Activated T-cell treated with anti-CD3 and anti-CD28 coated beads, Interleukin-2, amount 50 U/mL, for 72 hours (primary cell): Measurements from ENCODE around the gene INTS2. TPM values are rescaled to one million over a fixed set of nuclear protein-coding genes. Genes with fewer than 3 reads are reported as not detected.
A peak's percentile ranks its signal among the peaks of the same experiment; 100 is the strongest.
"Not testable (repeated sequence)": the region's sequence is repeated elsewhere in the genome, so short reads cannot be mapped to it uniquely, and the experiment has no call there.

ENCODE experiments used
- ATAC-seq, 2 donors: fragments of 150-1000 bp; cut with Tn5 transposase; replicated peaks in 1 of 2; 2 replicates each; pipeline ENCODE4 v1.10.0; 2021; ENCODE audit warnings: moderate library complexity in 2 of 2, mild to moderate bottlenecking in 1 of 2
- DNase-seq, 2 donors: peaks; one replicate each; pipeline ENCODE4 v3.0.0; 2021 to 2022; ENCODE audit warnings: mixed read lengths in 1 of 2
- H3K27ac Mint-ChIP-seq: one replicate; pipeline ENCODE4 v1.8.0; 2022; ENCODE audit warnings: mild to moderate bottlenecking, moderate library complexity, mixed read lengths
- H3K27me3 Mint-ChIP-seq: one replicate; pipeline ENCODE4 v1.8.0; 2022; ENCODE audit warnings: low read depth, mixed read lengths
- H3K36me3 Mint-ChIP-seq, 2 donors: one replicate each; pipeline ENCODE4 v1.8.0; 2022; ENCODE audit warnings: mixed read lengths in 2 of 2, mild to moderate bottlenecking in 1 of 2; ENCODE audit not compliant: insufficient read depth in 2 of 2
- H3K4me1 Mint-ChIP-seq: one replicate; pipeline ENCODE4 v1.8.0; 2022; ENCODE audit warnings: low read depth, mixed read lengths
- H3K4me3 Mint-ChIP-seq, 2 donors: one replicate each; pipeline ENCODE4 v1.8.0; 2022; ENCODE audit warnings: mild to moderate bottlenecking in 2 of 2, mixed read lengths in 2 of 2, moderate library complexity in 2 of 2
- H3K9me3 Mint-ChIP-seq, 2 donors: one replicate each; pipeline ENCODE4 v1.8.0; 2022; ENCODE audit warnings: mixed read lengths in 2 of 2
- total RNA-seq, 2 donors: library from RNA; stranded (reverse); gene quantifications; one replicate each; pipeline ENCODE4 v1.2.3, GENCODE V29; 2022

The INTS2 gene
- total RNA-seq, 2 donors from 2014 or later: 26.1 to 29.5 TPM

DNA sequence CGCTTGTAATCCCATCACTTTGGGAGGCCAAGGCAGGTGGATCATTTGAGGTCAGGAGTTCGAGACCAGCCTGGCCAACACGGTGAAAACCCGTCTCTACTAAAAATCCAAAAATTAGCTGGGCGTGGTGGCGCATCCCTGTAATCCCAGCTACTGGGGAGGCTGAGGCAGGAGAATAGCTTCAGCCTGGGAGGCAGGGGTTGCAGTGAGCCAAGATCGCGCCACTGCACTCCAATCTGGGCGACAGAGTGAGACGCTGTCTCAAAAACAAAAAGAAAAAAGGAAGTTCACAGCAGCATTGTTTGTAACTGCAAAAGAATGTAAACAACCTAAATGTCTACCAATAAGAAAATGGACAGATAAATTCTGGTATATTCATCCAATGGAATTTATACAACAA, 67.4 kb downstream of the INTS2 start:
- H3K27me3 Mint-ChIP-seq, H3K9me3 Mint-ChIP-seq, H3K27ac Mint-ChIP-seq, ATAC-seq, DNase-seq, H3K4me3 Mint-ChIP-seq: not testable (repeated sequence)
- peaks cover 39% of the 10 kb centered on the region for H3K4me1 Mint-ChIP-seq
- H3K36me3 Mint-ChIP-seq: peaks cover 8 to 12% of the 10 kb centered on the region in 2 donors

- Mint-ChIP-seq H3K36me3 (peaks cover 8 to 25% of the 10 kb centered on the region in 2 donors), H3K9me3 (no peaks in the 10 kb centered on the region), H3K27ac (no peak overlapping the region), H3K4me3 (no peak overlapping the region), H3K4me1 (peaks cover 11% of the 10 kb centered on the region), H3K27me3 (no peaks in the 10 kb centered on the region)
- DNase-seq (no peak), ATAC-seq (no peak)
Observed at GRCh38 chr17:61856035-61856434, 71.7 kb downstream of the INTS2 start.

GRCh38 chr17:61852857-61853256, 74.9 kb downstream of the INTS2 start:
- no peak overlapping the region for H3K27ac Mint-ChIP-seq
- peaks cover 8 to 24% of the 10 kb centered on the region in 2 donors for H3K36me3 Mint-ChIP-seq
- H3K27me3 Mint-ChIP-seq: no peaks in the 10 kb centered on the region
- DNase-seq (no peak), ATAC-seq (no peak)
- no peaks in the 10 kb centered on the region for H3K4me1 Mint-ChIP-seq
- no peak overlapping the region for H3K4me3 Mint-ChIP-seq
- H3K9me3 Mint-ChIP-seq: no peaks in the 10 kb centered on the region

- H3K4me3 Mint-ChIP-seq: no peak overlapping the region
- H3K4me1 Mint-ChIP-seq: no peaks in the 10 kb centered on the region
- no peaks in the 10 kb centered on the region for H3K27me3 Mint-ChIP-seq
- peak overlapping the region; percentile 66 for H3K27ac Mint-ChIP-seq
- DNase-seq (no peak), ATAC-seq (no peak)
- peaks cover 4 to 21% of the 10 kb centered on the region in 2 donors for H3K36me3 Mint-ChIP-seq
- no peaks in the 10 kb centered on the region for H3K9me3 Mint-ChIP-seq
Observed at GRCh38 chr17:61849674-61850073, 78.1 kb downstream of the INTS2 start.

DNA sequence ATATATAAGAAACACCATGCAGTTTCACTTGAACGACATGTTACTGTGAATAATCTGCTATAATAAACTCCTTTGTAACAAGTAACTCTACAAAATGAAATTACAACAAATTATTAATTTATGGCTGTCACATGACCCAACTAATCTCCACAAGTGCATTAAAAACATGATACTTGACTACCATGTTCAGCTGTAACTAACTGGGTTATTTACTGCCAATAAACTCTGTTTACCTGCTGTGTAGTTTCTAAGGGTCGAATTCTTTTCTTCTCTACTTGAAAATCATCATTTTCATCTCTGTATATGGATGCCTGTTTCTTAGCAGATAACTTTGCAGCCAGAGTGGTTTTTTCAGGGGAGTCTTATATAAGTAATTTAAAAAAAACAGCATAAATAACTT, 78.9 kb downstream of the INTS2 start:
- Mint-ChIP-seq H3K36me3 (peaks cover 4 to 22% of the 10 kb centered on the region in 2 donors), H3K9me3 (no peaks in the 10 kb centered on the region), H3K4me3 (no peak overlapping the region), H3K27ac (no peak overlapping the region), H3K27me3 (no peaks in the 10 kb centered on the region), H3K4me1 (no peaks in the 10 kb centered on the region)
- DNase-seq (no peak), ATAC-seq (no peak)

GRCh38 chr17:61848247-61848646, 79.5 kb downstream of the INTS2 start:
- H3K27me3 Mint-ChIP-seq: no peaks in the 10 kb centered on the region
- no peak for ATAC-seq
- no peak overlapping the region for H3K27ac Mint-ChIP-seq
- no peaks in the 10 kb centered on the region for H3K4me1 Mint-ChIP-seq
- H3K36me3 Mint-ChIP-seq: peaks cover 4 to 20% of the 10 kb centered on the region in 2 donors
- H3K9me3 Mint-ChIP-seq: no peaks in the 10 kb centered on the region
- DNase-seq: no peak
- no peak overlapping the region for H3K4me3 Mint-ChIP-seq

GRCh38 chr17:61847659-61848058, 80.1 kb downstream of the INTS2 start:
- Mint-ChIP-seq H3K4me1 (no peaks in the 10 kb centered on the region), H3K36me3 (peaks cover 2 to 16% of the 10 kb centered on the region in 2 donors), H3K27me3 (no peaks in the 10 kb centered on the region), H3K9me3 (no peaks in the 10 kb centered on the region), H3K27ac (no peak overlapping the region), H3K4me3 (no peak overlapping the region)
- ATAC-seq (no peak), DNase-seq (no peak)

DNA sequence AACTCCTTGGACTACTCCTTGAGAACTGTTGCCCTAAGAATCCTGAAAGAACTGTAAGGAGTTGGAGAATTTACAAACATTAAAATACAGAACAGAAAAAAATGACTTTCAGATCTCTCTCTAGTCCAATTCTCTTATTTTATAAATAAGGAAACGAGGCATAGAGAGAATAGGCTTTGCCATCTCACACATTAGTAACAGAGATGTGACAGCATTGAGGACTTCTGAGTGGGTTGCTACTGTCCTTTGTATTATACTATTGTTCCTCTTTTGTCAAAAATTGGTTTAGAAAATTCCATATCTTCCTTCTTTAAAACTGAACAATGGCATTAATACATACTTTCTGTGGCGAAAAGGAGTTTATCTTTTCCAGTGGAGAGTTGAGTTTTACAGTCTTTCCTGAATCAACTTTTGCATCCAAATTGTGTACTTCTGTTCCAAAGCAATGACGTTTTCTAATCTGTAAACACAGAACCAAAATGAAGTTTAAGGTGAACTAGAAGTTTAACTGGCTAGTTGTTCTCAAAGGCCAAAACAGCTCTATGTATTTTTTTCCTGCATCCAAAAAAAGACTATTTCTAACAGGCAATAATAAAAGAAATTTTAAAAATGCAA, 80.9 kb downstream of the INTS2 start:
- no peak for DNase-seq
- no peak for ATAC-seq
- H3K27ac Mint-ChIP-seq: no peak overlapping the region
- no peaks in the 10 kb centered on the region for H3K9me3 Mint-ChIP-seq
- H3K36me3 Mint-ChIP-seq: peaks cover 2 to 14% of the 10 kb centered on the region in 2 donors
- no peaks in the 10 kb centered on the region for H3K27me3 Mint-ChIP-seq
- H3K4me3 Mint-ChIP-seq: no peak overlapping the region
- no peaks in the 10 kb centered on the region for H3K4me1 Mint-ChIP-seq

- no peaks in the 10 kb centered on the region for H3K27me3 Mint-ChIP-seq
- H3K4me3 Mint-ChIP-seq: no peak overlapping the region
- H3K36me3 Mint-ChIP-seq: peaks cover 2 to 14% of the 10 kb centered on the region in 2 donors
- no peak overlapping the region for H3K27ac Mint-ChIP-seq
- ATAC-seq: no peak
- H3K9me3 Mint-ChIP-seq: no peaks in the 10 kb centered on the region
- H3K4me1 Mint-ChIP-seq: no peaks in the 10 kb centered on the region
- no peak for DNase-seq
Observed at GRCh38 chr17:61846088-61846487, 81.7 kb downstream of the INTS2 start.

- DNase-seq: no peak
- H3K9me3 Mint-ChIP-seq: no peaks in the 10 kb centered on the region
- H3K36me3 Mint-ChIP-seq: peaks cover 2 to 11% of the 10 kb centered on the region in 2 donors
- ATAC-seq: no peak
- H3K27ac Mint-ChIP-seq: no peak overlapping the region
- no peaks in the 10 kb centered on the region for H3K27me3 Mint-ChIP-seq
- no peak overlapping the region for H3K4me3 Mint-ChIP-seq
- no peaks in the 10 kb centered on the region for H3K4me1 Mint-ChIP-seq
Observed at GRCh38 chr17:61843435-61843834, 84.3 kb downstream of the INTS2 start.

DNA sequence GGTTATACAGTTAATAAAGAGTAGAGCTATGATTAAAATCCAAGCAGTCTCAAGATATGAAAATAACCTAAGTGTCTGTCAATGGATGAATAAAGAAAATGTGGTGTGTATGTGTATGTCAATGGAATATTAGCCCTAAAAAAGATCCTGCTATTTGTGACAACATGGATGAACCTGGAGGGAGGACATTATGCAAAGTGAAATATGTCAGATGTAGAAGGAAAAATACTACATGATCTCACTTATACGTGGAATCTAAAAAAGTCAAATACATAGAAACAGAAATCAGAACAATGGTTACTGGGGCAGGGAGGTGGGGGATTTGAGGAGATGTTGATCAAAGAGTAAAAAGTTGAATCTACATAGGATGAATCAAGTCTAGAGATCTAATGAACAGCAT, 84.9 kb downstream of the INTS2 start:
- no peak overlapping the region for H3K4me3 Mint-ChIP-seq
- H3K9me3 Mint-ChIP-seq: no peaks in the 10 kb centered on the region
- ATAC-seq: no peak
- DNase-seq: no peak
- no peak overlapping the region for H3K27ac Mint-ChIP-seq
- H3K36me3 Mint-ChIP-seq: peaks cover 2 to 11% of the 10 kb centered on the region in 2 donors
- no peaks in the 10 kb centered on the region for H3K4me1 Mint-ChIP-seq
- H3K27me3 Mint-ChIP-seq: no peaks in the 10 kb centered on the region

DNA sequence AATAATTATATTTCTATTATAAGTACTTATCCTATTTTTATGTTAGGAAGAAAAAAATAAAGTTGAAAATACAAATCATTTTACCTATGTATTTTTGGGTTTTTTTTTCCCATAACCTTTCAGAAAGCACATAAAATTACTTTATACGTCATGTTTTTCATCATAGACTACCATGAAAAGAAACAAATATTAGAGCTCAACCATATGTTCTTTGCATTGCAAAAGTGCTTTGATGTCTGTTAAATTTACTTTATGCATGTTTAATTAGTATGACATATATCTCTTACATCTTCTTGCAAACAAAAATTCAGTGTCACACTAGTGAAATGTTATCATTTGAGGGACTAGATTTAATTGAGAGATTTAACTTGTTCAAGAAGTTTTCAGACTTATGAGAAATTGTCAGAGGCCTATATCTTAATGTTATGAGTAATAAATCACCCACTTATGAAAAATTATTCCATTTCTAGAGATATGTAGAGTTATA, 88.4 kb downstream of the INTS2 start:
- no peak overlapping the region for H3K27ac Mint-ChIP-seq
- H3K36me3 Mint-ChIP-seq: no peaks in the 10 kb centered on the region
- no peaks in the 10 kb centered on the region for H3K27me3 Mint-ChIP-seq

DNA sequence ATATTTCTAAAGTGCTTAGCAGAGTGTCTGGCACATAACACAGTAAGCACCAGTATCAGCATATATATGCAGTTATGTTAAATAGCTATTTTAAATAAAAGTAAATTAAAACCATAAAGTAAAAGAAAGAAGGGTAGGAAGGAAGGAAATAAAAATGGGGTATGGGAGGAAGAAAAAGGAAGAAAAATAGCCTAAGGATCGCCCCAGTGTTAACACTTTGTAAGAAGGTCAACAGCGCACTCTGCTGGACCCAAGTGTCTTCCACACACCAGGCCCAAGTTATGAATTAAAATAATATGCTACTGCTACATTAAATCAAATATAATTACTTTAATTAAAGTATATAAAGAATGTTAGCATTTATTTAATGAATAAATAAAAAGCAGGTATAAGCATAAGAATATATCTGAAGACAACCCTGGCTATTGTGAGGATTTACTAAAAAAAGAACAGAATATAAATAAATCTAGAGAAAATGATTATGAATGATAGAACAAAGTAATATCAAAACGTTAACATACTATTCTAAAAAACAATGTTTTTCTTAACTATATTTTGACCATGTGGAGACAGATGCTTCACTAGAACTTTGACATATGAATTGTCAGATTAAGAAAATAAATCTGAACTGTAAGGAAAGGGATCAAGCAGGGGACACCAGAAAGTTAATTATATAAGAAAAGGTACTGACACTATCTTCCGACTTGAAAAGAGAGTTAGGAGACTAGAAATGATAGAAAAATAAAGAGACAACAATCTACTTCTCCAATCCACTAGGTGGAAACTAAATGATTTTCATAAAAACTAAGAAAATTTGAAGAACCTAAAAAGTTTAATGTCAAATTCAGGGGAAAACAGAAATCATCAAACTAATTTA, 90.4 kb downstream of the INTS2 start:
- DNase-seq (peak; percentile 37 to 51), ATAC-seq (peak in 1 of 2 donors; percentile 55)
- Mint-ChIP-seq H3K9me3 (no peaks in the 10 kb centered on the region), H3K27ac (no peak overlapping the region), H3K4me1 (no peaks in the 10 kb centered on the region), H3K36me3 (no peaks in the 10 kb centered on the region), H3K27me3 (no peaks in the 10 kb centered on the region), H3K4me3 (no peak overlapping the region)

More for the DNA sequence above, 88.4 kb downstream of the INTS2 start:
- ATAC-seq: no peak
- Mint-ChIP-seq H3K4me1 (no peaks in the 10 kb centered on the region), H3K9me3 (no peaks in the 10 kb centered on the region), H3K4me3 (no peak overlapping the region)
- DNase-seq: no peak
